Stimulated activated CD4-positive, alpha-beta T cell treated with anti-CD3 and anti-CD28 coated beads, TNF-alpha, amount 100 ng/mL, for 1 hour (primary cell): Measurements from ENCODE around the gene SUDS3.
"Not testable (repeated sequence)": the region's sequence is repeated elsewhere in the genome, so short reads cannot be mapped to it uniquely, and the experiment has no call there.

Experiments used
- DNase-seq, 3 donors: peaks; one replicate each; pipeline ENCODE4 v3.0.0-alpha.2; 2020; ENCODE audit warnings: low read depth in 3 of 3, low spot score in 1 of 3

SUDS3 gene, protein sequence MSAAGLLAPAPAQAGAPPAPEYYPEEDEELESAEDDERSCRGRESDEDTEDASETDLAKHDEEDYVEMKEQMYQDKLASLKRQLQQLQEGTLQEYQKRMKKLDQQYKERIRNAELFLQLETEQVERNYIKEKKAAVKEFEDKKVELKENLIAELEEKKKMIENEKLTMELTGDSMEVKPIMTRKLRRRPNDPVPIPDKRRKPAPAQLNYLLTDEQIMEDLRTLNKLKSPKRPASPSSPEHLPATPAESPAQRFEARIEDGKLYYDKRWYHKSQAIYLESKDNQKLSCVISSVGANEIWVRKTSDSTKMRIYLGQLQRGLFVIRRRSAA

DNA sequence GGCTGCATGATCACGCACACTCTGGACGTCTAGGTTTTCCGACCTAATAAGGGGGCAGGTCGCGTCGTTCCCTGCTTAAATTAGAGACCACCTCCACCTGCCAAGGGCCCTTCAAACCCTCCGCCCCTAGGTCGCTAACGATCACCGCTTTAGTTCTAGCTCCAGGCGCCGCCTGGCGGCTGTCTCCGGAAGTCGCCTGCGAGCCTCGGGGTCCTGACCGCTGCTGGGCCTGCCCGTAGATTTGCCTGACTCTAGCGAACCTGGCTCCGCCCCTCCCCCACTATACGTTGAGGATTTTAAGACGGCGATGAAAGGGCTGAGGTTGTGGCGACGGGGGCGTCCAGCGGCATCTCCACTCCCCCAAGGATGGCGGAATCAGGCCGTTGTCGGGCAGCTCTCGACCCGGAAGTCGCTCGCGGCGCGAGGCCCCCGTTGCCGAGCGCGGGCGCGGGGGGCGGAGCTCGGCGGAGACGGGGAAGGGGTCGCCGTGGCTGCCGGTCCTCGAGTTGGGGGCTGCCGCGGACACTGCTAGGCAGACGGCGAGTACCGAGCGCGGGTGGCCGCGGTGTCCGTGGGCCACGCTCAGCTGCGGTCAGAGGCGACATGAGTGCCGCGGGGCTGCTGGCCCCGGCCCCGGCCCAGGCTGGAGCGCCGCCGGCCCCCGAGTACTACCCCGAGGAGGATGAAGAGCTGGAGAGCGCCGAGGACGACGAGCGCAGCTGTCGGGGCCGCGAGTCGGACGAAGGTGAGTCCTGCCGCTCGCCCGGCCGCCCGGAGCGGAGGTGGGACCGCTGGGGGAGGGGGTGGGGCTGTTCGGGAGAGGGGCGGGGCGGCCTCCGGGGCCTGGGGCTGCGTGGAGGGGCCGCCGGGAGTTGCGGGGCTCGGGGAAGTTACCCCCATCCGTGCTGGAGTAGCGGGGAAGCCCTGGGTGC is at the start of gene SUDS3:
Gene SUDS3 (plus strand): TSS at position 467 of the 932 bp plus-strand sequence. CDS start 137 bp downstream, at position 604.
- peak; percentile 81 to 96 (median 88) for DNase-seq

DNA sequence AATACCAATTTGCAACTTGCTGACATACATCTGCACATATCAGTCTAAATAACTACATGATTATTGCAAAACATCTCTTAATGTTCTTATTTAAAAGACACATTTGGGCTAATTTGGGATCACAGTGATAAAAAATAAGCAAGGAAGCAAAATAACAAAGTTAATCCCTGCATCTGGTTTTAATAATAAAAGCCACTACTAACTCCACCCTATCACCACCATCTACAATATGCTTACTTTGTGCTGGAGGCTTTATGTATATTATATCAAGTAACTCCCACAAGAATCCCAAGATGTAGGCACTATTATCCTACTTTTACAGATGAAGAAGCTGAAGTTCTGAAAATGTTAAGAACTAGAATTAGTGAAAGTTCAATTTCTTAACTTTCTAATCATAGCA is 49.4 kb upstream of the SUDS3 start:
- no peak for DNase-seq

DNA sequence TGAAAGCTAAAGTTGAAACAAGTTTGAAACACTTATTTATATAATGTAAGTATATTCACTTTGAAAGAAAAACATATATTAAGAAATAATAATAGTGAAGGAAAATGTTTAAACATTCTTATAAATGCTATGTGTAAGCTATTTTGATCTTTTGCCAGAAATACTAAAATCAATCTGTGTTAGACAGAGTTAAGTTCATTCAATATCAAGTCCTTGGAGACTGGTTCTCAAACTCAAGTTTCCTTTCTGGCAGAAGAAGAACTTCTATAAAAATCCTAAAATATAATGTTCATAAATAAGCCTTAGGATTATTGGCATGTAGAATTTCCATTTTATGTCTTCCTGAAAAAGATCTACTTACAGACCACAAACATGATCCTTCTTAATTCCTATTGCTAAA is 49.0 kb upstream of the SUDS3 start:
- no peak for DNase-seq

DNA sequence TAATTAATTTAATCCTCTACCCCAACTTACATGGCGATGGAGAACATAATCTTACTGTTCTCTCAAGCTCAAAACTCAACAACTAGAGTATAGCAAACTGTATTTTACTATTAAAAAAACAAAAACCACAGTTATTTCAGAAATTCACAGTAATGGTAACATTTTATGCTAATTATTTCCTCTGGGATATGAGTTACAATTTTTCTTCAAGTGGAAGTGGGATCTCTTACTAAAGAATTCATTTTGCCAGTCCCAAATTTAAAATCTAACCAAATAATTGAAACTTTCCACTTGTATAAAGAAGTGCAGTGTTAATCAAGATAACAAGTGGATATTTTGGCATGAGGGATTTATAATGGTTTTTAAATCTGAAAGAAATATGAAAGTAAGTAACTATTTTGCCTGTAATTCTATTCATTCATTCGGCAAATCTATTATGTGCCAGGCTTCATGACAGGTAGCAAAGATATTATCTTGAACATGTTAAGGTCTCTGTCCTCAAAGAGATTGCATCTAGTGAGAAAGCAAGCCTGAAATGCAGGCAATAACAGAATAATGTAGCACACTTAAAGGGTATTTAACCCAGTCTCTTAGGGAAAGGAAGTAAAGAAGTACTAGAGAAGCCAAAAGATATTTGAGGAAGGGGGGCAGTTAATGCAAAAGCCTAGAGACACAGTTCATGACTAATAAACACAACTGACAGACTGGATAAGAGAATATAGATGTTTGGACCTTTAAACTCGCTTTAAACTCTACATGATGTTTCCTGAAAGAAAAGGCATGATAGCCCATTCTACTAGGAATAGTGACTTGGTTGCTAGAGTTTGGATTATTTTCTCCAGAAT is 47.6 kb upstream of the SUDS3 start:
- DNase-seq, result no peak

DNA sequence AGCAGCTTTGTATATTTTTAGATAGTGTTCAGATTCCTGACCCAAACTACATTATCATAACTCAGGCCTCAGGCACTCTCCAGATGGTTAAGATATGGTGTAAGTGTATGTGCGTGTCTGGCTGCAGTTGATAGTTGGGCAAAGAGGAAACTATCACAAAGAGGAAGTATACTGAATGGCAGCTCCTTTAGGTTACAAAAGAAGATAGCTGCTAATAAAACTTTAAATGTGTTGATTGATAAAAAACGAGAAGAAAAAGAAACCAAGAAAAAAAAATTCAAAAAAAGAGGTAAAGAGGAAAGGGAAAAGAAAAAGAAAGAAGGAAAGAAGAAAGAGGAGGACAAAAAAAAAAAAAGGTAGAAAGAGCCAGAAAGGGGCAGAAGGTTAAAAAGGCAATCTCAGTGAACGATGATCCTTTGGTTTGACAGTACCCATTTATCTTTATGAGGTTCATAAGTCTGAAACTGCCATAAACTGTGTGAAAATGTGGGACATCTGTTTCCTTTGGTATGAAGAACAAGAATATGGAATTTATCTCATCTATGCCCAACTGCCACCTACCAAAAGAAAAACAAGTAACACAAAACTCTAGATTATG is 45.8 kb upstream of the SUDS3 start:
- DNase-seq, result no peak

DNA sequence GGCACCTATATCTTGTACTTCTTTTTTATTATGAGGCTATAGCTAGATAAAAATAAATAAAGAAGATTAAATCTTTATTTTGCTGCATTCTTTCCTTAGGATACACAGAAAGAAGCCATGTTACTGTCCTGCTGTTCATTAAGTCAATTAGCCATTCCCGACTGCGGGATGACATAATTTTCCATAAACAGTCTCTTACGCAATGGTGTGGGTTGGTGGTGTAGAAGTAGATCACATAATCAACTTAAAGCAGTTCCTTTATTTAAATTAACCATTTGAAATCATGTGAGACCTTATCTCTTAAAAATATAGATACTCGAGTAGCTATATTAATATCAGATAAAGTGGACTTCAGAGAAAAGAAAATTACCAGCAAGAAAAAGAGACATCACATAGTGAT is 43.8 kb upstream of the SUDS3 start:
- no peak for DNase-seq

DNA sequence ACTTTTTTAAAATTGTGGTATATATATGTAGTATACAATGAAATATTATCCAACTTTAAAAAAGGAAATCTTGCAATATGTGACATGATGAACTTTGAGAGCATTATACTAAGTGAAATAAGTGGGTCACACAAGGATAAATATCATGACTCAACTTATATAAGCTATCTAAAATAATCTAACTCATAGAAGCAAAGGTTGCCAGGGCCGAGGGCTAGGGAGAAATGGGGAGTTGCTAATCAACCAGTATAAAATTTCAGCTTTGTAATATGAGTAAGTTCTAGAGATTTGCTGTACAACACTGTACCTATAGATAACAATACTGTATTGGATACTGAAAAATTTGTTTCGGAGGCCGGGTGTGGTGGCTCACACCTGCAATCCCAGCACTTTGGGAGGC is 42.1 kb upstream of the SUDS3 start:
- DNase-seq, result no peak

DNA sequence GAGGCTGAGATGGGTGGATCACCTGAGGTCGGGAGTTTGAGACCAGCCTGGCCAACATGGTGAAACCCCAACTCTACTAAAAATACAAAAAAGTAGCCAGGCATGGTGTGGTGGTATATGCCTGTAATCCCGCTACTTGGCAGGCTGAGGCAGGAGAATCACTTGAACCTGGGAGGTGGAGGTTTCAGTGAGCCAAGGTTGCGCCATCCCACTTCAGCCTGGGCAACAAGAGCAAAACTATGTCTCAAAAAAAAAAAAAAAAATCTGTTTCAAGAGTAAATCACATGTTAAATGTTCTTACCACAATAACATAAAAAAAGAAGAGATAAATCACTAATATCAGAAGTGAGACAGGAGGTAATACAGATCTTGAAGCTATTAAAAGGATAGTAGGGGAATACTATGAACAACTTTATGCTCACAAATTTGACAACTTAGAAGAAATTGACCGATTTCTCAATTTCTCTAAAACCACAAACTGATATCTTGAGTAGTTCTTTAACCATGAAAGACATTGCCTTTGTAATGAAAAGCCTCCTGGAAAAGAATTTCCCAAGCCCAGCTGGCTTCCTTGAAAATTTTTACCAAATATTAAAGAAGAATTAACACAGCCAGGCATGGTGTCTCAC is 41.3 kb upstream of the SUDS3 start:
- DNase-seq, result no peak

DNA sequence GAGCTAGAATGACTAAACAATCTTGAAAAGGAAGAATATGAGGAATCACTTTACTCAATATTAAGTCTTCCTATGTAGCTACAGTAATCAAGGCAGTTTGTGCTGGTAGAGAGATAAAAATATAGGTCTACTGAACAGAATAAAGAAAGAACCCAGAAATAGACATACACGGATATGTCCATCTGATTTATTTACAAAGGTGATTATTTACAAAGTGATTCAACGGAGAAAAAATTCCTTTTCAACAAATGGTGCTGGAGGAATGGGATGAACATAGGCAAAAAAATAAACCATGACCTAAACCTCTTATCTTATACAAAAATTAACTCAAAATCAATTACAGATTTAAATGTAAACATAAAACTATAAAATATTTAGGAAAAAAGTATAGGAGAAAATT is 40.2 kb upstream of the SUDS3 start:
- DNase-seq, result no peak

DNA sequence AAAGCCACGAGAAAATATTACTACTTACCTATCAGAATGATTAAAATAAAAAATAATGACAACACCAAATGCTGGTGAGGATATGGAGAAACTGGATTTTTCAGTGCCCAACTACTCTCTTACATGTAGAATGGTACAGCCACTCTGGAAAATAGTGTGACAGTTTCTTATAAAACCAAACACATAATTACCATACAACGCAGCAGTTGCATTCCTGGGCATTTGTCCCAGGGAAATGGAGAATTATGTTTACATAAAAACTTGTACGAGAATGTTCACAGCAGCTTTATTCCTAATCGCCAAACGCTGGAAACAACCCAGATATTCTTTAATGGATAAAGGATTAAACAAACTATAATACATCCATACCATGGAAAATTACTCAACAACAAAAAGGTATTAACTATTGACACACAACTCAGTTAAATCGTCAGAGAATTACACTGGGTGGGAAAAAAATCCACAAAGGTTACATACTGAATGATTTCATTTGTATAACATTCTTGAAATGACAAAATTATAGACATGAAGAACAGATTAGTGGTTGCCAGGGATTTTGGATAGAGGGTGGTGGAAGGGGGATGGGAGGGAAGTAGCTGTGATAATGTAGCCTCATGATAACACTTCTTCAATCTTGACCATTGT is 39.0 kb upstream of the SUDS3 start:
- DNase-seq, result no peak

DNA sequence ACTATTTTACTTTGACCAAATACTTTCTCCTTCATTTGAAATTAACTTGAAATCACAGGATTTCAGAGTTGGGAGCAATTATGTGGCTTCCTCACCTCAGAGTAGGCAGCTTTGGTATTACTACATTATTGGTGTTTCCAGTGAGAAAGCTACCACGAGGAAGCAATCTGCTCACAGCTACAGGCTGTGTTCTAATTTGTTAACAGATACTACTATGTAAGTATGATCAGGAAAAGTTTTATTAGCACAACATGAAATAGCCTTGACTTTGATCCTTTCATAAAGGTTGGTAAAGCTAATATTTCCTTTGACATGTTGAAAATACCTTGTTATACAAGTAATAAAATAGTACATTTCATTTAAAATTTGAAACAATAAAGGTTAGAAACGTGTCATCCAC is 34.3 kb upstream of the SUDS3 start:
- DNase-seq, result no peak

DNA sequence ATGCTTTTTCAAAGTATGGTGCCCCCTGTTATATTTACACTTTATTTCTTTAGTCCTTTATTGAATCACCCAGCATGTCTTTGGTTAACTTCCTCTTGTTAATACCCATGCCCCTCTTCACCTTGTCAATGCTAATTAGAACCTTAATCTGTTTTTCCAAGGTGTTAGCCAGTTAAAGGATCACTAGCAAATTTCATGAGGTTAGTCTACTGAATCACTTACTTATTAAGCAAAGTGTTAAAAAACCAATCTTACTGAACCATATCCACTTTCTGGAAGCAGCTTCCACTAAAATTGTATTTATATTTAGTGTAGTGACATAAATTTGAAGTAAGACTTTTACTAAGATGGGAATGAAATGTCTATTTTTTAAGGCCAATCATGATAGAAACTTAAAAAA is 31.5 kb upstream of the SUDS3 start:
- no peak for DNase-seq

DNA sequence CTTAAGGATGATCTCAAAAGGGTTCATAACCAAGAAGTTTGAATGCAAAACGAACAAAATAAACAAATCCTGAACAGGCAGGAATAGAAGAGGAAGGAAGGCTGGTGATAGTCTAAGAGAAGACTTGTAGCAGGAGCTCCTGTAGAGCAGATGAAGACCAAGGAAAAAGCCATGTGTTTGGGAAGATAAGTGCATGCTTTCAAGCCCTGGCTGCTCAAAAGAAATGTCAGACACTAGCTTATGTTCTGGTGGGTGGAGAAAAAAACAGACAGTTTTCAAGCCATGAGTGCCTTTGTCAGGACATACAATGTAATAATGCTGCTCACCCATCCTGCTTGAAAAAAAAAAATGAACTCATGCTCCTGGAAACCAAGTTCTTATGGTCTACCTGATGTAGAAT is 31.0 kb upstream of the SUDS3 start:
- DNase-seq, result no peak

DNA sequence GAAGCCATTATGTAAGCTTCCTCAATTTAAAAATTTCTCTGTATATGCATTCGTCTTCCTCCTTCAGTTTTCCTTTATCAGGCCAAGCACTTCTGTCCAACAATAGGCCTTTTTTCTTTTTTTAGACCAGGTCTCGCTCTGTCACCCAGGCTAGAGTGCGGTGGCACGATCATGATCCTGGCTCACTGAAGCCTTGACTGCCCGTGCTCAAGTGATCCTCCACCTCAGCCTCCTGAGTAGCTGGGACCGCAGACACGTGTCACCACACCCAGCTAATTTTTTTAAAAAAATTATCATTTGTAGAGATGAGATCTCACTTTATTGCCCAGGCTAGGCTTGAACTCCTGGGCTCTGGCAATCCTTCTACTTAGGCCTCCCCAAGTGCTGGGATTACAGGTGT is 29.5 kb upstream of the SUDS3 start:
- no peak for DNase-seq

DNA sequence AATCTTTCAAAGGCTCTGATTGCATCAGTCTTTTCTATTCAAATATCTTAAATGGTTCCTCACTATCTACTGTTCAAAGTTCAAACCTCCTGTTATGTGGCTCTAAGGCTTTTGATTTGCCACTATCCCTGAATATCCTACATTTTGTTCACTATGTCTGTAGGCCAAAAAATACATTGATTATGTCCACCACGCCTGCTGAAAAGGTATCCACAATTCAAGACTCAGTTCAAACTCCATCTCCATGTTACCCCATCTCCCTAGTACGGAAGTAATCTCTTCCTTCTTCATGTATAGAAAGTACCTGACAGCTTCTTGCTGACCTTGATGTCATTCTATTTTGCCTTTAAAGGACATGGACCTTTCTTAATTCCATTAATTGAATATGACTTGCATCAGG is 28.4 kb upstream of the SUDS3 start:
- no peak for DNase-seq

DNA sequence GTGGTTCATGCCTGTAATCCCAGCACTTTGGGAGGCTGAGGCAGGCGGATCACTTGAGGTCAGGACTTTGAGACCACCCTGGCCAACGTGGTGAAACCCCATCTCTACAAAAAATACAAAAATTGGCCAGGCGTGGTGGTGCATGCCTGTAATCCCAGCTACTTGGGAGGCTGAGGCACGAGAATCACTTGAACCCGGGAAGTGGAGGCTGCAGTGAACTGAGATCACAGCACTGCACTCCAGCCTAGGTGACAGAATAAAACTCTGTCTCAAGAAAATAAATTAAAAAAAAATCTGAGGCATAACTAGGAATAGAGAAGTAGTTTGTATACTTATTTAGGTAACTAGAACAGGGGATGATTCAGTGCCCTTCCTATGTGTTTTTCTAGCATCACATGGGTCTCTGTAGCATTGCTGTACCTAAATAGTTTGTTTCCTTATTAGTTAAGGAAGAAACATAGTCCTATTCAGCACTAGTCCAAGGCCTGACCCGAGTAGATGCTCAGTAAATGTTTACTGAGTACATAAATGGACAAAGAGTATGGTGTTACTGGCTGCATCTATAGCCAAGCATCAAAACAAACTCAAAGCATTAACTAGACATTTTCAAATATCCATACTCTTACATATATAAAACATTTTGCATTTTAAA is 25.3 kb upstream of the SUDS3 start:
- no peak for DNase-seq

DNA sequence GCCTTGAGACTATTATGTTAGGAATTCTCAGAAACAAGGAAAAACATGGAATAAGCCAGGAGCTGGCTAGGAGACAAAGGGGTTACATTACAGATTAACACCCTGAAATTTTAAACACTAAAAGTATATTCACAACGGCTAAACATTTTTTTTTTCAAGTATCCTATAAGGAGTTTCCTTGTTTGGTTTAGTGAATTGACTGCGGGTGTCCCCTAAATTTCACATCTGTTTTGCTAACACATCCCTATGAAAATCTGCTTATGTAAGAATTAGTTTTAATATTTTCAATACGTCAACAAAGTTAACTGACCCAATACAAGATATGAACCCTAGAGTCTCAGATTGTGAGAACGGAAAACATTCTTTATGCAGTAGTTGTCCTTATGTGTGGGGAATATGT is 22.6 kb upstream of the SUDS3 start:
- DNase-seq, result no peak

DNA sequence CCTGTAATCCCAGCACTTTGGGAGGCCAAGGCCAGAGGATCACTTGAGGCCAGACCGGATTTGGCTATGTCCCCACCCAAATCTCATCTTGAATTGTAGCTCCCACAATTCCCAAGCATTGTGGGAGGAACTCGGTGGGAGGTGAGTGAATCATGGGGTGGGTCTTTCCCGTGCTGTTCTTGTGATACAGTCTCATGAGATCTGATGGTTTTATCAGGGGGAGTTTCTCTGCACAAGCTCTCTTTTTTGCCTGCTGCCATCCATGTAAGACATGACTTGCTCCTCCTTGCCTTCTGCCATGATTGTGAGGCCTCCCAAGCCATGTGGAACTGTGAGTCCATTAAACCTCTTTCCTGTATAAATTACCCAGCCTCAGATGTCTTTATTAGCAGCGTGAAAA is 21.9 kb upstream of the SUDS3 start:
- not testable (repeated sequence) for DNase-seq

DNA sequence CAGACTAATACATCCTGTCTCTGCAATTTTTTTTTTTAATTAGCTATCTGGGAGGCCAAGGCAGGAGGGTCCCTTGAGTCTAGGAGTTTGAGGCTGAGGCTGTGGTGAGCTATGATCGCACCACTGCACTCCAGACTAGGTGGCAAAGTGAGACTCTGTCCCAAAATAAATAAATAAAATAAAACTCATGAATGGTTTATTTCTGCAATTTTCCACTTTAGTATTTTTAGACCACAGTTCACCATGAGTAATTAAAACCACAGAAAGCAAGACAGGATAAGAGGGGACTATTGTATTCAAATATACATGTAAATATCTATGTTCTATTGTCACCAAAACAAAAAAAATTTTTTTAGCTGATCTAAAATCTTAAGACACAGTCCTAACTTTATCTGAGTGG is 21.5 kb upstream of the SUDS3 start:
- DNase-seq, result no peak

DNA sequence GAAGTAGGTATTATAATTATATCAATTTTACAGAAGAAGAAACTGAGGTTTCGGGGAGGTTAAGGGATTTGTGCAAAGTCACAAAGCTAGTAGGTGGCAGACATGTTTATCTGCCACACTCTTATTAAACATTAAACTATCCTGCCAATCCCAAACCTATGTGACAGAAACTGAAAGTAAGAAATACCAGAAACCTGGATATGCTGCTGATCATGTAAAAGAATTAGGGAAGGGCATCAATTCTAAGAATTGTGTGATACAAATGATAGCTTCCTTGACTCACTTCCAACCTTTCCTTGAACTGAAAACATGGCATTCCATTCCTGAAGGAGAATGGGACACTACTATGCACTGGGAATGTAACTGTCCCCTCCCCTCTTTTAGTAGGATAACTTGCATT is 20.5 kb upstream of the SUDS3 start:
- DNase-seq, result no peak
